HG02763 (cell line): ENCODE data around the gene TMEM250.

Experiments used
- ATAC-seq: cut with Tn5 transposase; IDR thresholded peaks from one replicate; pipeline ENCODE4 v1.9.1; 2021; ENCODE audit warnings: mild to moderate bottlenecking, moderate library complexity; ENCODE audit not compliant: unreplicated experiment

The TMEM250 gene

GRCh38 chr9:136098210-136098609, 20.5 kb downstream of the TMEM250 start:
- no peak for ATAC-seq

- no peak for ATAC-seq
Measured at GRCh38 chr9:136096505-136097001, 22.1 kb downstream of the TMEM250 start.

- no peak for ATAC-seq
Measured at GRCh38 chr9:136095070-136096058, 23.3 kb downstream of the TMEM250 start, which contains the start of gene NACC2. NACC2 (minus strand) TSS chr9:136095289; CDS start chr9:136050521, 44,768 bp downstream.

GRCh38 chr9:136093995-136094881, 24.4 kb downstream of the TMEM250 start:
- no peak for ATAC-seq

GRCh38 chr9:136093346-136093986, 25.2 kb downstream of the TMEM250 start:
- ATAC-seq: no peak

- ATAC-seq: no peak
Measured at GRCh38 chr9:136092741-136093140, 25.9 kb downstream of the TMEM250 start.

- ATAC-seq: no peak
Measured at GRCh38 chr9:136092353-136092650, 26.4 kb downstream of the TMEM250 start.

- no peak for ATAC-seq
Measured at GRCh38 chr9:136091582-136092352, 26.9 kb downstream of the TMEM250 start.

GRCh38 chr9:136090768-136091581, 27.7 kb downstream of the TMEM250 start:
- ATAC-seq: no peak

- no peak for ATAC-seq
Measured at GRCh38 chr9:136090056-136090735, 28.5 kb downstream of the TMEM250 start.

GRCh38 chr9:136089697-136090045, 29.0 kb downstream of the TMEM250 start:
- no peak for ATAC-seq

GRCh38 chr9:136088939-136089696, 29.6 kb downstream of the TMEM250 start:
- ATAC-seq: no peak

GRCh38 chr9:136088481-136088938, 30.2 kb downstream of the TMEM250 start:
- ATAC-seq: no peak

GRCh38 chr9:136087741-136088480, 30.8 kb downstream of the TMEM250 start:
- ATAC-seq: no peak

- no peak for ATAC-seq
Measured at GRCh38 chr9:136086951-136087740, 31.5 kb downstream of the TMEM250 start.

GRCh38 chr9:136086213-136086881, 32.3 kb downstream of the TMEM250 start:
- no peak for ATAC-seq
